ENCODE results near the gene SEC24D. TPM values are rescaled to one million over a fixed set of nuclear protein-coding genes. Genes with fewer than 3 reads are reported as not detected.
"Not testable (repeated sequence)": the region's sequence is repeated elsewhere in the genome, so short reads cannot be mapped to it uniquely, and the experiment has no call there.

The SEC24D gene
- polyA plus RNA-seq = 10 to 100 TPM; 12.2 to 29.4 (median 15.6) TPM

- peak within 1 kb of the TSS; percentile 86 for H3K27ac ChIP-seq (ENCODE audit: low read depth, low read length)
- WGBS, 3 donors = 0% methylated on average over 64 to 69 of the region's 69 CpGs
Measured at GRCh38 chr4:118835571-118836300, at the start of gene SEC24D. SEC24D (minus strand) TSS chr4:118836126; CDS start chr4:118833696, 2,430 bp downstream.

- no peak overlapping the region for H3K27ac ChIP-seq (ENCODE audit: low read depth, low read length)
- WGBS, 3 donors = 76 to 96% (median 88%) methylated on average over 3 of the region's 3 CpGs
Measured at GRCh38 chr4:118884716-118885115, 48.8 kb upstream of the SEC24D start.

- no peak overlapping the region for H3K27ac ChIP-seq (ENCODE audit: low read depth, low read length)
- 55 to 74% (median 56%) methylated on average over 1 of the region's 1 CpG for WGBS, 3 donors
Measured at GRCh38 chr4:118883861-118884260, 47.9 kb upstream of the SEC24D start.

GRCh38 chr4:118881512-118882146 is 45.7 kb upstream of the SEC24D start:
- WGBS, 3 donors = 86 to 90% (median 87%) methylated on average over 12 of the region's 12 CpGs
- H3K27ac ChIP-seq (ENCODE audit: low read depth, low read length) = no peak overlapping the region

- 78 to 88% (median 87%) methylated on average over 7 of the region's 7 CpGs for WGBS, 3 donors
Measured at GRCh38 chr4:118879409-118879808, 43.5 kb upstream of the SEC24D start.

GRCh38 chr4:118878507-118878906 is 42.6 kb upstream of the SEC24D start:
- 96 to 98% (median 97%) methylated on average over 9 of the region's 9 CpGs for WGBS, 3 donors
- not testable (repeated sequence) for H3K27ac ChIP-seq (ENCODE audit: low read depth, low read length)

More at GRCh38 chr4:118879409-118879808, 43.5 kb upstream of the SEC24D start:
- no peak overlapping the region for H3K27ac ChIP-seq (ENCODE audit: low read depth, low read length)

- H3K27ac ChIP-seq (ENCODE audit: low read depth, low read length) = no peak overlapping the region
- WGBS, 3 donors = 88 to 94% (median 94%) methylated on average over 6 of the region's 6 CpGs
Measured at GRCh38 chr4:118877797-118878196, 41.9 kb upstream of the SEC24D start.

GRCh38 chr4:118872181-118872580 is 36.3 kb upstream of the SEC24D start:
- H3K27ac ChIP-seq (ENCODE audit: low read depth, low read length) = no peak overlapping the region
- WGBS, 3 donors = 78 to 87% (median 80%) methylated on average over 4 of the region's 4 CpGs

- no peak overlapping the region for H3K27ac ChIP-seq (ENCODE audit: low read depth, low read length)
- 56 to 69% (median 57%) methylated on average over 2 of the region's 2 CpGs for WGBS, 3 donors
Measured at GRCh38 chr4:118869808-118870342, 33.9 kb upstream of the SEC24D start.

GRCh38 chr4:118867311-118868067 is 31.6 kb upstream of the SEC24D start:
- WGBS, 3 donors = 67 to 86% (median 81%) methylated on average over 3 of the region's 3 CpGs
- H3K27ac ChIP-seq (ENCODE audit: low read depth, low read length) = no peak overlapping the region

GRCh38 chr4:118866442-118866841 is 30.5 kb upstream of the SEC24D start:
- no peak overlapping the region for H3K27ac ChIP-seq (ENCODE audit: low read depth, low read length)
- 67 to 89% (median 75%) methylated on average over 1 of the region's 1 CpG for WGBS, 3 donors

- H3K27ac ChIP-seq (ENCODE audit: low read depth, low read length) = no peak overlapping the region
- WGBS, 3 donors = 8 to 35% (median 34%) methylated on average over 5 of the region's 5 CpGs
Measured at GRCh38 chr4:118865091-118865708, 29.3 kb upstream of the SEC24D start.

GRCh38 chr4:118858779-118859178 is 22.9 kb upstream of the SEC24D start:
- 68 to 82% (median 69%) methylated on average over 2 of the region's 2 CpGs for WGBS, 3 donors
- H3K27ac ChIP-seq (ENCODE audit: low read depth, low read length) = no peak overlapping the region

- WGBS, 3 donors = 88 to 99% (median 89%) methylated on average over 2 of the region's 2 CpGs
- H3K27ac ChIP-seq (ENCODE audit: low read depth, low read length) = no peak overlapping the region
Measured at GRCh38 chr4:118857760-118858159, 21.8 kb upstream of the SEC24D start.

- no peak overlapping the region for H3K27ac ChIP-seq (ENCODE audit: low read depth, low read length)
- WGBS, 3 donors = 15 to 45% (median 22%) methylated on average over 8 of the region's 8 CpGs
Measured at GRCh38 chr4:118850488-118851173, 14.7 kb upstream of the SEC24D start.

- no peak overlapping the region for H3K27ac ChIP-seq (ENCODE audit: low read depth, low read length)
- 97 to 100% (median 99%) methylated on average over 2 of the region's 2 CpGs for WGBS, 3 donors
Measured at GRCh38 chr4:118849867-118850487, 14.1 kb upstream of the SEC24D start.

- H3K27ac ChIP-seq (ENCODE audit: low read depth, low read length) = no peak overlapping the region
Measured at GRCh38 chr4:118848901-118849300, 13.0 kb upstream of the SEC24D start.

- H3K27ac ChIP-seq (ENCODE audit: low read depth, low read length) = no peak overlapping the region
- WGBS, 3 donors = 90 to 99% (median 96%) methylated on average over 7 of the region's 7 CpGs
Measured at GRCh38 chr4:118848242-118848641, 12.3 kb upstream of the SEC24D start.

All from adipose tissue (tissue), 3 donors.